A549 (cell line): ENCODE measurements around the gene THYN1. TPM values are rescaled to one million over a fixed set of nuclear protein-coding genes. Genes with fewer than 3 reads are reported as not detected.

Experiments used
- ATAC-seq, 2 experiments: fragments of 200-7000 bp in 1 of 2; fragments of >200 bp in 1 of 2; cut with Nextera tagmentation in 1 of 2; cut with Tn5 transposase in 1 of 2; 3 replicates each; pipeline versions ENCODE4 v1.8.0 to v1.9.1; 2018 to 2020; ENCODE audit warnings: mild to moderate bottlenecking in 1 of 2, moderate library complexity in 1 of 2
- CTCF ChIA-PET: fragments of 300-600 bp; sonication (Branson Sonifier 250); formaldehyde crosslinking; extraction: SDS; loops from one replicate; lab custom pipeline; 2021; ENCODE audit warnings: antibody characterized with exemption, inconsistent platforms; lab: Yijun Ruan, JAX
- POLR2A ChIA-PET: fragments of 350-600 bp; formaldehyde crosslinking; extraction: SDS; loops from one replicate; lab custom pipeline; 2021; ENCODE audit warnings: antibody characterized with exemption, inconsistent platforms; lab: Yijun Ruan, JAX
- DNase-seq, 2 experiments: peaks; one replicate each; pipeline versions ENCODE4 v3.0.0 to v3.0.0-alpha.2; 2011 to 2016; ENCODE audit warnings: low read depth in 1 of 2, low spot score in 1 of 2
- FAIRE-seq: peaks from 2 replicates; lab custom pipeline; 2011; peaks lifted over from hg19 to GRCh38; lab: Jason Lieb, UNC
- H3K27ac ChIP-seq, 2 experiments: fragments of >200 bp; sonication (Bioruptor Twin); formaldehyde crosslinking; 3 replicates each; pipeline ENCODE4 v1.5.1; 2016 to 2017
- H3K4me1 ChIP-seq: fragments of >200 bp; sonication (Bioruptor Twin); formaldehyde crosslinking; 3 replicates; pipeline ENCODE4 v1.6.1; 2016
- H3K4me2 ChIP-seq: fragments of >200 bp; sonication (Bioruptor Twin); formaldehyde crosslinking; 3 replicates; pipeline ENCODE4 v1.6.1; 2016
- H3K4me3 ChIP-seq: fragments of >200 bp; sonication (Bioruptor Twin); formaldehyde crosslinking; 3 replicates; pipeline ENCODE4 v1.5.1; 2016
- H3K9me3 ChIP-seq: fragments of >200 bp; sonication (Bioruptor Twin); formaldehyde crosslinking; 3 replicates; pipeline ENCODE4 v1.6.1; 2016
- CTCF ChIP-seq: fragments of >200 bp; sonication (Bioruptor Twin); formaldehyde crosslinking; IDR thresholded peaks from 3 replicates; pipeline ENCODE4 v1.5.1; 2016
- EHMT2 ChIP-seq: fragments of 200-600 bp; sonication (generic); IDR thresholded peaks from 2 replicates; pipeline ENCODE4 v1.6.1; 2016; ENCODE audit warnings: antibody characterized with exemption, low read depth, mild to moderate bottlenecking, moderate library complexity
- EP300 ChIP-seq, 2 experiments: fragments of >200 bp; sonication (Bioruptor Twin); formaldehyde crosslinking; IDR thresholded peaks; 2 replicates in 1 of 2; 3 replicates in 1 of 2; pipeline ENCODE4 v1.6.1; 2016 to 2017
- JUN ChIP-seq, 2 experiments: fragments of >200 bp; sonication (Bioruptor Twin); formaldehyde crosslinking; IDR thresholded peaks; 2 replicates in 1 of 2; 3 replicates in 1 of 2; pipeline ENCODE4 v1.6.1; 2016 to 2017
- RNF2 ChIP-seq: fragments of 200-600 bp; sonication (generic); IDR thresholded peaks from 2 replicates; pipeline ENCODE4 v1.6.1; 2016; ENCODE audit warnings: low read depth, mild to moderate bottlenecking, antibody characterized with exemption, moderate library complexity, borderline replicate concordance
- SMC3 ChIP-seq: fragments of >200 bp; sonication (Bioruptor Twin); formaldehyde crosslinking; IDR thresholded peaks from 3 replicates; pipeline ENCODE4 v1.6.1; 2018; ENCODE audit warnings: inconsistent platforms
- TP53 ChIP-seq: fragments of 250-450 bp; sonication (Bioruptor Pico); IDR thresholded peaks from 2 replicates; pipeline ENCODE4 v1.5.0; 2021; ENCODE audit warnings: mild to moderate bottlenecking, moderate library complexity
- ZFP36 ChIP-seq: fragments of 450-650 bp; IDR thresholded peaks from 2 replicates; pipeline ENCODE4 v1.6.1; 2014; ENCODE audit warnings: borderline replicate concordance; ENCODE audit not compliant: partially characterized antibody
- WGBS: methylation state at CpG from one replicate; pipeline ENCODE4 v1.1.6; 2017; ENCODE audit errors: missing lambda C conversion rate; 5-methylcytosine and 5-hydroxymethylcytosine counted together
- polyA plus RNA-seq, 4 experiments: library from polyadenylated mRNA; depleted of rRNA in 3 of 4; stranded (reverse); fragments of >200 nt; fragmentation: RNase III in 1 of 4; extraction: RNeasy Plus Mini Kit Qiagen cat#74134 plus additional on column Dnase treatment in 1 of 4; gene quantifications; 2 replicates in 3 of 4; 3 replicates in 1 of 4; pipeline ENCODE4 v1.2.3, GENCODE V29; 2011 to 2017
- TF ChIP-seq, protein P1 (sequence below): fragments of 450-650 bp; IDR thresholded peaks from 2 replicates; pipeline ENCODE4 v1.6.1; 2014; ENCODE audit warnings: antibody characterized with exemption
- TF ChIP-seq, protein P2 (sequence below): IDR thresholded peaks from 2 replicates; pipeline ENCODE4 v1.6.1; 2012; ENCODE audit warnings: low read depth, borderline replicate concordance
- TF ChIP-seq, protein P3 (sequence below): IDR thresholded peaks from 2 replicates; pipeline ENCODE4 v1.6.1; 2012

THYN1 gene
- polyA plus RNA-seq, 2 of the 4 experiments (the other 2 are of a cell fraction), result 20.8 to 27.9 TPM

DNA sequence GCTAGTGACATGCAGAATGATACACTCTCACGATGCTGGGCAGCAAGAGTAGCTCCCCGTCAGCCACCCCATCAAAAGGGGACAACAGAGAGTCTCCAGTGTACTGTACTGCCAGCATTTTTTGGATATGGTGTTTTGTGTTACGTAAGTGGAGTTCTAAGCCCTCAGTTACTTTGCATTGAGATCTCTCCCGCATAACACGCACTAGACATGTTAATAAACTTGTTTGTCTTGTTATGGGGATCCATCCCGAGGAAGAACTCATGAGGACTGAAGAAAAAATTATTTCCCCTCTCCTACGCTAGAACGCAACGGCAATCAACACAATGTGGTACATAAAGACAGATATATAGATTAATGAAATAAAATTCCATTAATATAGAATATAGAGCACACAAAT is 53.6 kb downstream of the THYN1 start:
- H3K4me3 ChIP-seq, result no peak overlapping the region
- ATAC-seq (no peak), DNase-seq (no peak), FAIRE-seq (no peak)
- TF ChIP-seq ZFP36 (no peak), TP53 (CRISPR knock-in tag) (no peak), EP300 (IDR thresholded peaks at IDR 0.05) (no peak), CTCF (no peak), RNF2 (no peak), EHMT2 (no peak), SMC3 (no peak), JUN (IDR thresholded peaks at IDR 0.05) (no peak)
- TF ChIP-seq, protein P1, sequence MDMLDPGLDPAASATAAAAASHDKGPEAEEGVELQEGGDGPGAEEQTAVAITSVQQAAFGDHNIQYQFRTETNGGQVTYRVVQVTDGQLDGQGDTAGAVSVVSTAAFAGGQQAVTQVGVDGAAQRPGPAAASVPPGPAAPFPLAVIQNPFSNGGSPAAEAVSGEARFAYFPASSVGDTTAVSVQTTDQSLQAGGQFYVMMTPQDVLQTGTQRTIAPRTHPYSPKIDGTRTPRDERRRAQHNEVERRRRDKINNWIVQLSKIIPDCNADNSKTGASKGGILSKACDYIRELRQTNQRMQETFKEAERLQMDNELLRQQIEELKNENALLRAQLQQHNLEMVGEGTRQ, result no peak
- TF ChIP-seq, protein P2, sequence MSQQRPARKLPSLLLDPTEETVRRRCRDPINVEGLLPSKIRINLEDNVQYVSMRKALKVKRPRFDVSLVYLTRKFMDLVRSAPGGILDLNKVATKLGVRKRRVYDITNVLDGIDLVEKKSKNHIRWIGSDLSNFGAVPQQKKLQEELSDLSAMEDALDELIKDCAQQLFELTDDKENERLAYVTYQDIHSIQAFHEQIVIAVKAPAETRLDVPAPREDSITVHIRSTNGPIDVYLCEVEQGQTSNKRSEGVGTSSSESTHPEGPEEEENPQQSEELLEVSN, result no peak
- TF ChIP-seq, protein P3, sequence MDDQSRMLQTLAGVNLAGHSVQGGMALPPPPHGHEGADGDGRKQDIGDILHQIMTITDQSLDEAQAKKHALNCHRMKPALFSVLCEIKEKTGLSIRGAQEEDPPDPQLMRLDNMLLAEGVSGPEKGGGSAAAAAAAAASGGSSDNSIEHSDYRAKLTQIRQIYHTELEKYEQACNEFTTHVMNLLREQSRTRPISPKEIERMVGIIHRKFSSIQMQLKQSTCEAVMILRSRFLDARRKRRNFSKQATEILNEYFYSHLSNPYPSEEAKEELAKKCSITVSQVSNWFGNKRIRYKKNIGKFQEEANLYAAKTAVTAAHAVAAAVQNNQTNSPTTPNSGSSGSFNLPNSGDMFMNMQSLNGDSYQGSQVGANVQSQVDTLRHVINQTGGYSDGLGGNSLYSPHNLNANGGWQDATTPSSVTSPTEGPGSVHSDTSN, result no peak
- no peaks in the 10 kb centered on the region for H3K4me1 ChIP-seq
- CTCF ChIA-PET, result no interaction called here
- H3K27ac ChIP-seq, result no peak overlapping the region
- H3K9me3 ChIP-seq, result no peaks in the 10 kb centered on the region
- no peak overlapping the region for H3K4me2 ChIP-seq
- POLR2A ChIA-PET, result no interaction called here
- WGBS, result 96% methylated on average over 9 of the region's 9 CpGs

Other genes with a start within 250 kb of the THYN1 start
- 2.6 and 5.2 TPM in 2 replicates for gene JAM3, start 184.3 kb downstream of the THYN1 start, polyA plus RNA-seq (2011; rRNA removed)
- gene JAM3, start 184.3 kb downstream of the THYN1 start, polyA plus RNA-seq (2017; fragmentation: RNase III; extraction: RNeasy Plus Mini Kit Qiagen cat#74134 plus additional on column Dnase treatment), result 4.0 to 4.6 TPM (median 4.1 TPM) in 3 replicates
- 35.8 and 36.0 TPM in 2 replicates for gene NCAPD3, start 29.4 kb downstream of the THYN1 start, polyA plus RNA-seq (2011; rRNA removed)
- 25.6 to 26.6 TPM (median 26.0 TPM) in 3 replicates for gene NCAPD3, start 29.4 kb downstream of the THYN1 start, polyA plus RNA-seq (2017; fragmentation: RNase III; extraction: RNeasy Plus Mini Kit Qiagen cat#74134 plus additional on column Dnase treatment)
- 25.7 and 26.3 TPM in 2 replicates for gene VPS26B, start 28.7 kb downstream of the THYN1 start, polyA plus RNA-seq (2011; rRNA removed)
- 18.6 to 20.7 TPM (median 19.2 TPM) in 3 replicates for gene VPS26B, start 28.7 kb downstream of the THYN1 start, polyA plus RNA-seq (2017; fragmentation: RNase III; extraction: RNeasy Plus Mini Kit Qiagen cat#74134 plus additional on column Dnase treatment)
- 16.8 and 16.9 TPM in 2 replicates for gene ACAD8, start 216 bp upstream of the THYN1 start, polyA plus RNA-seq (2011; rRNA removed)
- 13.5 to 15.9 TPM (median 14.3 TPM) in 3 replicates for gene ACAD8, start 216 bp upstream of the THYN1 start, polyA plus RNA-seq (2017; fragmentation: RNase III; extraction: RNeasy Plus Mini Kit Qiagen cat#74134 plus additional on column Dnase treatment)
- gene GLB1L3, start 23.0 kb upstream of the THYN1 start, polyA plus RNA-seq (2011; rRNA removed), result not detected in 2 replicates
- gene GLB1L3, start 23.0 kb upstream of the THYN1 start, polyA plus RNA-seq (2017; fragmentation: RNase III; extraction: RNeasy Plus Mini Kit Qiagen cat#74134 plus additional on column Dnase treatment), result not detected in 3 replicates
- 3.5 and 3.6 TPM in 2 replicates for gene GLB1L2, start 78.6 kb upstream of the THYN1 start, polyA plus RNA-seq (2011; rRNA removed)
- gene GLB1L2, start 78.6 kb upstream of the THYN1 start, polyA plus RNA-seq (2017; fragmentation: RNase III; extraction: RNeasy Plus Mini Kit Qiagen cat#74134 plus additional on column Dnase treatment), result 0.94 to 1.1 TPM (median 1.1 TPM) in 3 replicates
- gene B3GAT1, start 158.9 kb upstream of the THYN1 start, polyA plus RNA-seq (2011; rRNA removed), result not detected in 2 replicates
- 0.03 TPM in 1 of 3 replicates, not detected in the others for gene B3GAT1, start 158.9 kb upstream of the THYN1 start, polyA plus RNA-seq (2017; fragmentation: RNase III; extraction: RNeasy Plus Mini Kit Qiagen cat#74134 plus additional on column Dnase treatment)